SK-N-DZ (cell line): ENCODE data around the gene CPNE1.

Experiments used
- DNase-seq: peaks from one replicate; pipeline ENCODE4 v3.0.0-alpha.2; 2015; ENCODE audit warnings: low spot score

Gene CPNE1

GRCh38 chr20:35620818-35621559, 43.7 kb downstream of the CPNE1 start:
- no peak for DNase-seq

- peak; percentile 95 for DNase-seq
These were observed 45.3 kb downstream of the CPNE1 start for GRCh38 chr20:35619196-35620095.

GRCh38 chr20:35618263-35619131, 46.2 kb downstream of the CPNE1 start:
- DNase-seq, result peak; percentile 55

- peak; percentile 91 for DNase-seq
These were observed 47.1 kb downstream of the CPNE1 start for GRCh38 chr20:35617397-35618262.

- peak; percentile 100 for DNase-seq
These were observed 48.0 kb downstream of the CPNE1 start for GRCh38 chr20:35616465-35617396.

GRCh38 chr20:35615667-35616464, 48.8 kb downstream of the CPNE1 start, which contains the start of gene SPAG4:
TSS of gene SPAG4 (plus strand) at chr20:35615829. CDS start at chr20:35616004, 175 bp downstream.
- no peak for DNase-seq

GRCh38 chr20:35611482-35611881, 53.2 kb downstream of the CPNE1 start:
- no peak for DNase-seq

GRCh38 chr20:35610833-35611427, 53.8 kb downstream of the CPNE1 start:
- no peak for DNase-seq

GRCh38 chr20:35607003-35607735, 57.5 kb downstream of the CPNE1 start:
- DNase-seq, result no peak

GRCh38 chr20:35606127-35606526, 58.6 kb downstream of the CPNE1 start:
- DNase-seq, result no peak

- DNase-seq, result no peak
These were observed 60.3 kb downstream of the CPNE1 start for GRCh38 chr20:35604449-35604747.

- no peak for DNase-seq
These were observed 60.8 kb downstream of the CPNE1 start for GRCh38 chr20:35603695-35604448.

- no peak for DNase-seq
These were observed 61.7 kb downstream of the CPNE1 start for GRCh38 chr20:35602851-35603495.

- no peak for DNase-seq
These were observed 62.7 kb downstream of the CPNE1 start for GRCh38 chr20:35601990-35602389.

- DNase-seq, result peak; percentile 76
These were observed 63.4 kb downstream of the CPNE1 start for GRCh38 chr20:35600993-35601973.
